H1 (cell line): ENCODE measurements around the gene NAXD.

Experiments
- POLR2A ChIP-seq, 2 experiments: IDR thresholded peaks; 1 replicate in 1 of 2; 2 replicates in 1 of 2; pipeline ENCODE4 v1.6.1; 2011; ENCODE audit warnings: low read depth in 2 of 2, low read length in 2 of 2, mild to moderate bottlenecking in 2 of 2; ENCODE audit errors: control extremely low read depth in 1 of 2
- TF ChIP-seq, protein P1 (sequence below), 3 experiments: IDR thresholded peaks; 1 replicate in 2 of 3; 2 replicates in 1 of 3; pipeline versions ENCODE4 v1.5.1 to v1.6.1; 2011; ENCODE audit warnings: low read length in 3 of 3, mild to moderate bottlenecking in 3 of 3, inconsistent platforms in 2 of 3, low read depth in 1 of 3, moderate library complexity in 1 of 3; ENCODE audit not compliant: insufficient read depth in 1 of 3; ENCODE audit errors: control extremely low read depth in 1 of 3

DNA sequence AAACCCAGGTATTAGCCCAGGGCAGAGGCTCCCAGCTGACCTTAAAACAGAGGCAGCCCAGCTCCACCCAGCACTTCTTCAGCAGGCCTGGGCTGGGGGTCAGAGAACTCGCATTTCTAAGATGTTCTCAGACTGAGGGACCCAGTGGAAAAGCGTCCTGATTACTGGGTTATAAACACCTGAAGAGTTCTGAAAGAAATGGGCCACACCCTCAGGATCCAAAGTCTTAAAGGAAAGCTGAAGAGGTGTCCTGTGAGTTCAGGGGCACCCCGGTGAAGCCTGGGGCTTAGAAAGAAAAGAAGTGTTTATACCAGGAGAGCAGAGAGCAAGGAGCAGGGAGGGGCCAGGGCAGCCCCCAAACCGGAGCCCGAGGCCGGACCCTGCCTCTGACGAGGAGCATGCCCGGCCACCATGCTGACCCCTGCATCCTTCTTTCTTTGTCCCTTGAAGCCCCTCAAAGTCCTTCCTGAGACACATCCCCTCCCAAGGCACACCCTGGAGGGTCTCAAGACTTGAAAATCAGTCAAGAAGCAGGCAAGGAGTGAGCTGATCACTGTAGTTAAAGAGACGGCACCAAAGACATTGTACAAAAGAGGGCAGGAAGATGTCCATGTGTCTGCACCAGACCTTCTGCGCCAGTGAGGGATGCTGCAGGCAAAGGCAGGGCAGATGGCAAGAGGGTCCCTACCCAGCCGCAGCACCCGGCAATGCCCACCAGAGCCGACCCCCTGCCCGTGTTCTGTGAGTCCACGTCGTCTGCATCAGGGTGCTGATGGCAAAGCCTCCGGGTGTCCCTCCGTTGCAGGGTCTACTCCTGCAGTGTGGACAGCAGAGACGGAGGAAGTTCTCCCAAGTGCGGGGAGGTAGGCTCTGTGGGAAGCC is 43.2 kb upstream of the NAXD start:
- TF ChIP-seq POLR2A (IDR thresholded peaks at IDR 0.05; ENCODE audit: control extremely low read depth in 1 of 2, low read depth in 2 of 2, low read length in 2 of 2): no peak
- TF ChIP-seq, protein P1, sequence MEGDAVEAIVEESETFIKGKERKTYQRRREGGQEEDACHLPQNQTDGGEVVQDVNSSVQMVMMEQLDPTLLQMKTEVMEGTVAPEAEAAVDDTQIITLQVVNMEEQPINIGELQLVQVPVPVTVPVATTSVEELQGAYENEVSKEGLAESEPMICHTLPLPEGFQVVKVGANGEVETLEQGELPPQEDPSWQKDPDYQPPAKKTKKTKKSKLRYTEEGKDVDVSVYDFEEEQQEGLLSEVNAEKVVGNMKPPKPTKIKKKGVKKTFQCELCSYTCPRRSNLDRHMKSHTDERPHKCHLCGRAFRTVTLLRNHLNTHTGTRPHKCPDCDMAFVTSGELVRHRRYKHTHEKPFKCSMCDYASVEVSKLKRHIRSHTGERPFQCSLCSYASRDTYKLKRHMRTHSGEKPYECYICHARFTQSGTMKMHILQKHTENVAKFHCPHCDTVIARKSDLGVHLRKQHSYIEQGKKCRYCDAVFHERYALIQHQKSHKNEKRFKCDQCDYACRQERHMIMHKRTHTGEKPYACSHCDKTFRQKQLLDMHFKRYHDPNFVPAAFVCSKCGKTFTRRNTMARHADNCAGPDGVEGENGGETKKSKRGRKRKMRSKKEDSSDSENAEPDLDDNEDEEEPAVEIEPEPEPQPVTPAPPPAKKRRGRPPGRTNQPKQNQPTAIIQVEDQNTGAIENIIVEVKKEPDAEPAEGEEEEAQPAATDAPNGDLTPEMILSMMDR (IDR thresholded peaks at IDR 0.05; ENCODE audit: control extremely low read depth in 1 of 3, insufficient read depth in 1 of 3, low read depth in 1 of 3, low read length in 3 of 3): no peak
